Astrocyte (in vitro differentiated cells and primary cell): ENCODE data around the gene NAV3.

ENCODE experiments used
- CTCF ChIP-seq: IDR thresholded peaks from 2 replicates; pipeline ENCODE4 v1.5.1; 2011; ENCODE audit warnings: low read depth, mild to moderate bottlenecking, inconsistent platforms, low read length, moderate library complexity; ENCODE audit not compliant: insufficient read depth
- EZH2 ChIP-seq: IDR thresholded peaks from 2 replicates; pipeline ENCODE4 v1.6.1; 2012; ENCODE audit warnings: mild to moderate bottlenecking, low read length, inconsistent platforms; ENCODE audit not compliant: insufficient read depth

GRCh38 chr12:78249578-78249977 lies 418.9 kb downstream of the NAV3 start:
- TF ChIP-seq CTCF (no peak), EZH2 (no peak)
